Loucy (cell line): ENCODE data around the gene CPZ.

Experiments
- EZH2phosphoT487 ChIP-seq: fragments of 200-600 bp; IDR thresholded peaks from 2 replicates; pipeline ENCODE4 v1.6.1; 2018; ENCODE audit warnings: antibody characterized with exemption, mild to moderate bottlenecking, moderate library complexity, borderline replicate concordance
- TF ChIP-seq, protein P1 (sequence below): fragments of 200-600 bp; sonication (generic); conservative IDR thresholded peaks from 2 replicates; pipeline ENCODE4 v1.5.1; 2014; ENCODE audit warnings: mild to moderate bottlenecking, antibody characterized with exemption, low read length

GRCh38 chr4:8592366-8593263, at the start of gene CPZ:
- TF ChIP-seq, protein P1, sequence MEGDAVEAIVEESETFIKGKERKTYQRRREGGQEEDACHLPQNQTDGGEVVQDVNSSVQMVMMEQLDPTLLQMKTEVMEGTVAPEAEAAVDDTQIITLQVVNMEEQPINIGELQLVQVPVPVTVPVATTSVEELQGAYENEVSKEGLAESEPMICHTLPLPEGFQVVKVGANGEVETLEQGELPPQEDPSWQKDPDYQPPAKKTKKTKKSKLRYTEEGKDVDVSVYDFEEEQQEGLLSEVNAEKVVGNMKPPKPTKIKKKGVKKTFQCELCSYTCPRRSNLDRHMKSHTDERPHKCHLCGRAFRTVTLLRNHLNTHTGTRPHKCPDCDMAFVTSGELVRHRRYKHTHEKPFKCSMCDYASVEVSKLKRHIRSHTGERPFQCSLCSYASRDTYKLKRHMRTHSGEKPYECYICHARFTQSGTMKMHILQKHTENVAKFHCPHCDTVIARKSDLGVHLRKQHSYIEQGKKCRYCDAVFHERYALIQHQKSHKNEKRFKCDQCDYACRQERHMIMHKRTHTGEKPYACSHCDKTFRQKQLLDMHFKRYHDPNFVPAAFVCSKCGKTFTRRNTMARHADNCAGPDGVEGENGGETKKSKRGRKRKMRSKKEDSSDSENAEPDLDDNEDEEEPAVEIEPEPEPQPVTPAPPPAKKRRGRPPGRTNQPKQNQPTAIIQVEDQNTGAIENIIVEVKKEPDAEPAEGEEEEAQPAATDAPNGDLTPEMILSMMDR = no peak
- no peak for TF ChIP-seq EZH2phosphoT487
